Suprapubic skin (tissue), 3 donors: Measurements from ENCODE around the gene AATF.

Experiments
- CTCF ChIP-seq, 2 donors: fragments of 200-600 bp in 1 of 2; fragments of 450-650 bp in 1 of 2; sonication (generic) in 1 of 2; IDR thresholded peaks; one replicate each; pipeline ENCODE4 v1.5.1; 2016 to 2019; ENCODE audit warnings: antibody characterized with exemption in 2 of 2, mild to moderate bottlenecking in 1 of 2, moderate library complexity in 1 of 2
- EP300 ChIP-seq: sonication (generic); formaldehyde crosslinking; IDR thresholded peaks from one replicate; pipeline ENCODE4 v1.6.1; 2017; ENCODE audit warnings: antibody characterized with exemption

GRCh38 chr17:36946726-36947091 lies 2.0 kb upstream of the AATF start:
- TF ChIP-seq EP300, result no peak
- no peak for TF ChIP-seq CTCF (IDR thresholded peaks at IDR 0.05)
